HepG2 (cell line): Measurements from ENCODE around the gene IL17C. TPM values are rescaled to one million over a fixed set of nuclear protein-coding genes. Genes with fewer than 3 reads are reported as not detected.
A peak's percentile ranks its signal among the peaks of the same experiment; 100 is the strongest.

Source experiments
- CREB1 ChIP-seq, 2 experiments: fragments of 450-650 bp in 1 of 2; IDR thresholded peaks; 2 replicates each; pipeline ENCODE4 v1.6.1; 2016 to 2017; ENCODE audit warnings: control low read depth in 1 of 2, mild to moderate bottlenecking in 1 of 2, missing compliant biosample characterization in 1 of 2, missing genetic modification characterization in 1 of 2
- CSRNP2 ChIP-seq: sonication (generic); formaldehyde crosslinking; conservative IDR thresholded peaks from 2 replicates; pipeline ENCODE4 v1.8.0; 2022; ENCODE audit warnings: low read depth, missing genetic modification reagents
- ELF3 ChIP-seq: IDR thresholded peaks from 2 replicates; pipeline ENCODE4 v1.6.1; 2016; ENCODE audit warnings: missing genetic modification reagents, missing compliant biosample characterization
- GPBP1L1 ChIP-seq: sonication (generic); formaldehyde crosslinking; IDR thresholded peaks from 2 replicates; pipeline ENCODE4 v1.5.0; 2020; ENCODE audit warnings: mild to moderate bottlenecking, missing genetic modification reagents
- MAX ChIP-seq: IDR thresholded peaks from 2 replicates; pipeline ENCODE4 v1.6.1; 2012; ENCODE audit warnings: inconsistent platforms
- NCOA2 ChIP-seq: sonication (generic); formaldehyde crosslinking; IDR thresholded peaks from 2 replicates; pipeline ENCODE4 v1.8.0; 2022; ENCODE audit warnings: inconsistent platforms
- NR0B2 ChIP-seq: sonication (generic); formaldehyde crosslinking; IDR thresholded peaks from 2 replicates; pipeline ENCODE4 v1.4.0; 2020; ENCODE audit warnings: mild to moderate bottlenecking, missing genetic modification reagents
- RFXAP ChIP-seq: sonication (generic); formaldehyde crosslinking; IDR thresholded peaks from 2 replicates; pipeline ENCODE4 v1.4.0; 2020; ENCODE audit warnings: missing genetic modification reagents, borderline replicate concordance
- RNF219 ChIP-seq: sonication (generic); formaldehyde crosslinking; IDR thresholded peaks from 2 replicates; pipeline ENCODE4 v1.5.0; 2020; ENCODE audit warnings: mild to moderate bottlenecking, missing genetic modification reagents
- TRIM22 ChIP-seq: fragments of 450-650 bp; IDR thresholded peaks from 2 replicates; pipeline ENCODE4 v1.6.1; 2017
- U2AF2 ChIP-seq: fragments of 200-400 bp; formaldehyde crosslinking; IDR thresholded peaks from 2 replicates; pipeline ENCODE4 v1.6.1; 2017; ENCODE audit warnings: low read depth, mild to moderate bottlenecking, low read length
- YY1 ChIP-seq: IDR thresholded peaks from 2 replicates; pipeline ENCODE4 v1.6.1; 2011; ENCODE audit warnings: low read length, low read depth, moderate library complexity, mild to moderate bottlenecking; ENCODE audit not compliant: insufficient read depth, insufficient replicate concordance
- ZBTB2 ChIP-seq: sonication (generic); formaldehyde crosslinking; IDR thresholded peaks from 2 replicates; pipeline ENCODE4 v1.8.0; 2022; ENCODE audit warnings: low read depth, missing genetic modification reagents
- ZFP36 ChIP-seq: fragments of 150-350 bp; IDR thresholded peaks from 2 replicates; pipeline ENCODE4 v1.6.1; 2018; ENCODE audit warnings: borderline replicate concordance, low read length, low read depth; ENCODE audit not compliant: partially characterized antibody
- ZNF44 ChIP-seq: sonication (generic); formaldehyde crosslinking; IDR thresholded peaks from 2 replicates; pipeline ENCODE4 v1.5.1; 2020; ENCODE audit warnings: mild to moderate bottlenecking, missing genetic modification reagents
- ZNF441 ChIP-seq: sonication (generic); formaldehyde crosslinking; IDR thresholded peaks from 2 replicates; pipeline ENCODE4 v1.7.0; 2021; ENCODE audit warnings: missing genetic modification reagents, borderline replicate concordance
- ZNF460 ChIP-seq: sonication (generic); formaldehyde crosslinking; IDR thresholded peaks from 2 replicates; pipeline ENCODE4 v1.5.1; 2020; ENCODE audit warnings: missing genetic modification reagents, mild to moderate bottlenecking, borderline replicate concordance
- ZNF547 ChIP-seq: sonication (generic); formaldehyde crosslinking; IDR thresholded peaks from 2 replicates; pipeline ENCODE4 v1.5.1; 2020; ENCODE audit warnings: mild to moderate bottlenecking, missing genetic modification reagents
- ZNF746 ChIP-seq: sonication (generic); formaldehyde crosslinking; IDR thresholded peaks from 2 replicates; pipeline ENCODE4 v1.8.0; 2022; ENCODE audit warnings: mild to moderate bottlenecking, missing genetic modification reagents
- ZNF790 ChIP-seq: sonication (generic); formaldehyde crosslinking; IDR thresholded peaks from 2 replicates; pipeline ENCODE4 v1.8.0; 2022; ENCODE audit warnings: missing genetic modification reagents, mild to moderate bottlenecking, borderline replicate concordance
- ZSCAN30 ChIP-seq: sonication (generic); formaldehyde crosslinking; IDR thresholded peaks from 2 replicates; pipeline ENCODE4 v1.5.0; 2020; ENCODE audit warnings: mild to moderate bottlenecking, missing genetic modification reagents
- polyA plus RNA-seq, 8 experiments: library from polyadenylated mRNA; depleted of rRNA in 3 of 8; stranded (reverse) in 7 of 8; unstranded in 1 of 8; fragments of >200 nt; fragmentation: Illumina TruSeq in 4 of 8; extraction: Trizol in 4 of 8; gene quantifications; 2 replicates each; pipeline versions ENCODE4 v1.2.1 to v1.2.3, GENCODE V29; 2011 to 2016; ENCODE audit warnings: low read depth in 4 of 8, missing spikeins in 1 of 8, mixed read lengths in 1 of 8; ENCODE audit not compliant: insufficient read depth in 1 of 8
- total RNA-seq, 5 experiments: library from RNA; depleted of rRNA; stranded (reverse); fragments of >200 nt; fragmentation: Illumina TruSeq; extraction: Trizol; gene quantifications; 2 replicates each; pipeline ENCODE4 v1.2.3, GENCODE V29; 2016; ENCODE audit warnings: low read depth in 1 of 5

The IL17C gene
- total and polyA plus RNA-seq, 2 of the 13 experiments (the other 11 are each of a cell fraction or from before 2014, with no cell fraction given) = not detected

GRCh38 chr16:88650749-88651275 is 12.4 kb downstream of the IL17C start, which contains the start of gene CYBA (continued):
- TF ChIP-seq YY1 (peak; percentile 43), NCOA2 (CRISPR knock-in tag) (no peak), ZFP36 (no peak), ZSCAN30 (CRISPR knock-in tag) (no peak), CSRNP2 (CRISPR knock-in tag) (0 out of 2 replicates have a peak, but pooled peaks have one; percentile 84), ZNF44 (no peak), NR0B2 (CRISPR knock-in tag) (no peak), TRIM22 (no peak), U2AF2 (no peak), ZNF460 (CRISPR knock-in tag) (no peak), ZNF441 (CRISPR knock-in tag) (no peak), RFXAP (CRISPR knock-in tag) (peak; percentile 69), ZBTB2 (no peak), MAX (peak; percentile 77), ZNF746 (CRISPR knock-in tag) (peak; percentile 19; the same call in 1 of the 2 replicates), CREB1 (IDR thresholded peaks at IDR 0.05) (no peak), CREB1 (CRISPR knock-in tag; IDR thresholded peaks at IDR 0.05) (no peak), ELF3 (CRISPR knock-in tag) (0 out of 2 replicates have a peak, but pooled peaks have one; percentile 5), ZNF790 (CRISPR knock-in tag) (peak; percentile 94; the same call in 1 of the 2 replicates), RNF219 (no peak), GPBP1L1 (no peak), ZNF547 (CRISPR knock-in tag) (peak; percentile 12; the same call in 1 of the 2 replicates)
